A549 (cell line): Measurements from ENCODE around the gene FER1L5. TPM values are rescaled to one million over a fixed set of nuclear protein-coding genes. Genes with fewer than 3 reads are reported as not detected.

Source experiments
- ATAC-seq, 2 experiments: fragments of 200-7000 bp in 1 of 2; fragments of >200 bp in 1 of 2; cut with Nextera tagmentation in 1 of 2; cut with Tn5 transposase in 1 of 2; 3 replicates each; pipeline versions ENCODE4 v1.8.0 to v1.9.1; 2018 to 2020; ENCODE audit warnings: mild to moderate bottlenecking in 1 of 2, moderate library complexity in 1 of 2
- CTCF ChIA-PET: fragments of 300-600 bp; sonication (Branson Sonifier 250); formaldehyde crosslinking; extraction: SDS; loops from one replicate; lab custom pipeline; 2021; ENCODE audit warnings: antibody characterized with exemption, inconsistent platforms; lab: Yijun Ruan, JAX
- POLR2A ChIA-PET: fragments of 350-600 bp; formaldehyde crosslinking; extraction: SDS; loops from one replicate; lab custom pipeline; 2021; ENCODE audit warnings: antibody characterized with exemption, inconsistent platforms; lab: Yijun Ruan, JAX
- DNase-seq, 2 experiments: peaks; one replicate each; pipeline versions ENCODE4 v3.0.0 to v3.0.0-alpha.2; 2011 to 2016; ENCODE audit warnings: low read depth in 1 of 2, low spot score in 1 of 2
- FAIRE-seq: peaks from 2 replicates; lab custom pipeline; 2011; peaks lifted over from hg19 to GRCh38; lab: Jason Lieb, UNC
- H3K27ac ChIP-seq, 2 experiments: fragments of >200 bp; sonication (Bioruptor Twin); formaldehyde crosslinking; 3 replicates each; pipeline ENCODE4 v1.5.1; 2016 to 2017
- H3K4me1 ChIP-seq: fragments of >200 bp; sonication (Bioruptor Twin); formaldehyde crosslinking; 3 replicates; pipeline ENCODE4 v1.6.1; 2016
- H3K4me2 ChIP-seq: fragments of >200 bp; sonication (Bioruptor Twin); formaldehyde crosslinking; 3 replicates; pipeline ENCODE4 v1.6.1; 2016
- H3K4me3 ChIP-seq: fragments of >200 bp; sonication (Bioruptor Twin); formaldehyde crosslinking; 3 replicates; pipeline ENCODE4 v1.5.1; 2016
- H3K9me3 ChIP-seq: fragments of >200 bp; sonication (Bioruptor Twin); formaldehyde crosslinking; 3 replicates; pipeline ENCODE4 v1.6.1; 2016
- ATOH8 ChIP-seq: fragments of 250-450 bp; sonication (Bioruptor Pico); IDR thresholded peaks from 2 replicates; pipeline ENCODE4 v1.5.0; 2020; ENCODE audit warnings: low read depth, mild to moderate bottlenecking, moderate library complexity
- CBX8 ChIP-seq: fragments of 200-600 bp; sonication (generic); IDR thresholded peaks from 2 replicates; pipeline ENCODE4 v1.6.1; 2016
- EP300 ChIP-seq, 2 experiments: fragments of >200 bp; sonication (Bioruptor Twin); formaldehyde crosslinking; IDR thresholded peaks; 2 replicates in 1 of 2; 3 replicates in 1 of 2; pipeline ENCODE4 v1.6.1; 2016 to 2017
- FOXS1 ChIP-seq: fragments of 250-450 bp; sonication (Bioruptor Pico); IDR thresholded peaks from 2 replicates; pipeline ENCODE4 v1.5.0; 2020; ENCODE audit warnings: mild to moderate bottlenecking, moderate library complexity
- GATA3 ChIP-seq: IDR thresholded peaks from 2 replicates; pipeline ENCODE4 v1.6.1; 2012; ENCODE audit warnings: borderline replicate concordance
- HOXB5 ChIP-seq: fragments of 250-450 bp; sonication (Bioruptor Pico); IDR thresholded peaks from 2 replicates; pipeline ENCODE4 v1.5.0; 2020; ENCODE audit warnings: mild to moderate bottlenecking, moderate library complexity
- MAFK ChIP-seq: fragments of 450-650 bp; IDR thresholded peaks from 2 replicates; pipeline ENCODE4 v1.6.1; 2014; ENCODE audit not compliant: partially characterized antibody
- MAX ChIP-seq: IDR thresholded peaks from 2 replicates; pipeline ENCODE4 v1.6.1; 2012
- MAZ ChIP-seq: fragments of 150-350 bp; IDR thresholded peaks from 2 replicates; pipeline ENCODE4 v1.6.1; 2014; ENCODE audit warnings: antibody characterized with exemption, low read depth, low read length, borderline replicate concordance
- MYC ChIP-seq: IDR thresholded peaks from 2 replicates; pipeline ENCODE4 v1.6.1; 2012; ENCODE audit warnings: mild to moderate bottlenecking, inconsistent platforms, low read length, improper control_type of control experiment, borderline replicate concordance
- NFE2L2 ChIP-seq: fragments of 150-350 bp; conservative IDR thresholded peaks from 2 replicates; pipeline ENCODE4 v1.6.1; 2014; ENCODE audit warnings: low read length
- PBX3 ChIP-seq: IDR thresholded peaks from 2 replicates; pipeline ENCODE4 v1.6.1; 2012
- PHF8 ChIP-seq: fragments of 200-600 bp; sonication (generic); IDR thresholded peaks from 2 replicates; pipeline ENCODE4 v1.6.1; 2016; ENCODE audit warnings: low read depth, mild to moderate bottlenecking, antibody characterized with exemption, moderate library complexity, borderline replicate concordance
- POLR2A ChIP-seq: IDR thresholded peaks from 2 replicates; pipeline ENCODE4 v1.6.1; 2012; ENCODE audit warnings: mild to moderate bottlenecking, low read length
- REST ChIP-seq: fragments of 200-600 bp; sonication (generic); IDR thresholded peaks from 2 replicates; pipeline ENCODE4 v1.6.1; 2016; ENCODE audit warnings: antibody characterized with exemption, mild to moderate bottlenecking, moderate library complexity
- RFX5 ChIP-seq: fragments of 450-650 bp; IDR thresholded peaks from 2 replicates; pipeline ENCODE4 v1.7.1; 2014; ENCODE audit warnings: antibody characterized with exemption, mild to moderate bottlenecking, moderate library complexity
- TP53 ChIP-seq: fragments of 250-450 bp; sonication (Bioruptor Pico); IDR thresholded peaks from 2 replicates; pipeline ENCODE4 v1.5.0; 2021; ENCODE audit warnings: mild to moderate bottlenecking, moderate library complexity
- ZFP36 ChIP-seq: fragments of 450-650 bp; IDR thresholded peaks from 2 replicates; pipeline ENCODE4 v1.6.1; 2014; ENCODE audit warnings: borderline replicate concordance; ENCODE audit not compliant: partially characterized antibody
- ZNF302 ChIP-seq: fragments of 250-450 bp; sonication (Bioruptor Pico); IDR thresholded peaks from 2 replicates; pipeline ENCODE4 v1.9.0; 2021; ENCODE audit warnings: inconsistent platforms, mild to moderate bottlenecking, moderate library complexity
- ZSCAN20 ChIP-seq: fragments of 250-450 bp; sonication (Bioruptor Pico); IDR thresholded peaks from 2 replicates; pipeline ENCODE4 v1.8.0; 2022; ENCODE audit warnings: mild to moderate bottlenecking, moderate library complexity
- WGBS: methylation state at CpG from one replicate; pipeline ENCODE4 v1.1.6; 2017; ENCODE audit errors: missing lambda C conversion rate; 5-methylcytosine and 5-hydroxymethylcytosine counted together
- polyA plus RNA-seq, 4 experiments: library from polyadenylated mRNA; depleted of rRNA in 3 of 4; stranded (reverse); fragments of >200 nt; fragmentation: RNase III in 1 of 4; extraction: RNeasy Plus Mini Kit Qiagen cat#74134 plus additional on column Dnase treatment in 1 of 4; gene quantifications; 2 replicates in 3 of 4; 3 replicates in 1 of 4; pipeline ENCODE4 v1.2.3, GENCODE V29; 2011 to 2017
- TF ChIP-seq, protein P1 (sequence below): fragments of >200 bp; sonication (Bioruptor Twin); formaldehyde crosslinking; IDR thresholded peaks from 3 replicates; pipeline ENCODE4 v1.5.1; 2016

FER1L5 gene
- polyA plus RNA-seq, 2 of the 4 experiments (the other 2 are of a cell fraction): 0.01 TPM; not detected in 1

DNA sequence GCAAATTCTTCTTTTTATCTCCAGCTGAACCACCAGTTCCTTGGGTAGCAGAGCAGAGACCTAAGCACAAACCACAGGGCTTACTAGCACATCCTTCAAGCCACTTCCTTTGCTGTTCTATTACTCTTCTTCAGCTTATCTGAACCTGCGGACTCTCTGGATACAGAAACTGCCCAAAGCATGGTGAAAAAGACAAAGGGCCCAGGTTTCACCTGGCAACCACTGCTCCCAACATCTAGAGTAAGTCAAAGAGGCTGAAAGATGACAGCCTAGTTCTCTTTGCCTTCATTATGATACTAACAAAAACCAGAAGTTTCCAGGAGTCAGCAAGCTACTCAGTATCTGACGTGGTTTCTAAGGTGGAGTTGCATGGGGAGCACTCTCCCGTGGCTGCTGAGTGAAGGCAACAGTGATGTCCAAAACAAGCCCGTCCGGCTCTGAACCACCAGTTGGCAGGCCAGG lies 47.8 kb upstream of the FER1L5 start:
- no peak for ATAC-seq
- no peak for TF ChIP-seq POLR2A
- no peak for TF ChIP-seq PHF8
- TF ChIP-seq REST: no peak
- TF ChIP-seq, all 56 proteins: peak for 0
- Histone ChIP-seq H3K4me1 (no peaks in the 10 kb centered on the region), H3K9me3 (no peaks in the 10 kb centered on the region), H3K27ac (no peak overlapping the region), H3K4me2 (no peak overlapping the region), H3K4me3 (no peak overlapping the region)
- 89% methylated on average over 4 of the region's 5 CpGs for WGBS
- DNase-seq (no peak), FAIRE-seq (no peak)
- ChIA-PET POLR2A (no interaction called here), CTCF (interaction anchor here (0.7 to 3.8 kb wide), 9 partner anchors 9 to 167 kb away, joined by 3 to 14 read pairs (median 3); no protein-coding TSS in a partner anchor)

- FAIRE-seq: no peak
- CTCF ChIA-PET: interaction anchor here (1.8 kb wide), 1 partner anchor 48 kb away, joined by 3 read pairs; no protein-coding TSS in a partner anchor
Observed at GRCh38 chr2:96596596-96596995, 46.0 kb upstream of the FER1L5 start.

GRCh38 chr2:96599941-96600340 lies 42.6 kb upstream of the FER1L5 start:
- Histone ChIP-seq H3K4me2 (no peak overlapping the region), H3K4me3 (no peak overlapping the region), H3K9me3 (no peaks in the 10 kb centered on the region), H3K27ac (no peak overlapping the region), H3K4me1 (peaks cover 10% of the 10 kb centered on the region; the same call in 2 of the 3 replicates)
- ATAC-seq (no peak), DNase-seq (no peak), FAIRE-seq (no peak)
- ChIA-PET CTCF (interaction anchor here (0.7 to 2.7 kb wide), 5 partner anchors 8 to 217 kb away, joined by 3 to 10 read pairs (median 4); partner anchors contain the start of gene CNNM3), POLR2A (no interaction called here)
- no peak for TF ChIP-seq EP300 (IDR thresholded peaks at IDR 0.05)
- TF ChIP-seq ZNF302 (CRISPR knock-in tag): no peak
- TF ChIP-seq RFX5: no peak
- TF ChIP-seq HOXB5: no peak
- TF ChIP-seq MAX: no peak
- TF ChIP-seq ZSCAN20: no peak
- no peak for TF ChIP-seq MAFK
- TF ChIP-seq CBX8: no peak
- WGBS: 94% methylated on average over 2 of the region's 2 CpGs

More at GRCh38 chr2:96596596-96596995, 46.0 kb upstream of the FER1L5 start:
- no peak for TF ChIP-seq GATA3
- TF ChIP-seq, all 56 proteins: peak for 0
- no peak overlapping the region for H3K4me3 ChIP-seq
- H3K9me3 ChIP-seq: no peaks in the 10 kb centered on the region
- DNase-seq (no peak), ATAC-seq (no peak)
- H3K4me1 ChIP-seq: peaks cover 2% of the 10 kb centered on the region; the same call in 2 of the 3 replicates
- H3K4me2 ChIP-seq: no peak overlapping the region
- H3K27ac ChIP-seq: no peak overlapping the region
- POLR2A ChIA-PET: no interaction called here

GRCh38 chr2:96601382-96602292 lies 40.9 kb upstream of the FER1L5 start:
- ChIA-PET CTCF (interaction anchor here (0.8 to 2.7 kb wide), 6 partner anchors 19 to 350 kb away, joined by 3 to 10 read pairs (median 3); partner anchors contain the start of gene CNNM3), POLR2A (no interaction called here)
- no peak for FAIRE-seq
- H3K4me3 ChIP-seq: no peak overlapping the region
- WGBS: 92% methylated on average over 7 of the region's 8 CpGs
- ATAC-seq: no peak; a peak in 2 of 6 replicates
- no peak overlapping the region for H3K27ac ChIP-seq
- no peaks in the 10 kb centered on the region for H3K9me3 ChIP-seq
- peaks cover 10% of the 10 kb centered on the region; the same call in 2 of the 3 replicates for H3K4me1 ChIP-seq
- H3K4me2 ChIP-seq: no peak overlapping the region
- no peak for DNase-seq
- TF ChIP-seq NFE2L2 (no peak), MAZ (no peak), ATOH8 (CRISPR knock-in tag) (no peak), ZFP36 (no peak), PBX3 (no peak), MYC (no peak), CBX8 (no peak), TP53 (CRISPR knock-in tag) (no peak), FOXS1 (CRISPR knock-in tag) (no peak), ZNF302 (CRISPR knock-in tag) (no peak)
- TF ChIP-seq, protein P1, sequence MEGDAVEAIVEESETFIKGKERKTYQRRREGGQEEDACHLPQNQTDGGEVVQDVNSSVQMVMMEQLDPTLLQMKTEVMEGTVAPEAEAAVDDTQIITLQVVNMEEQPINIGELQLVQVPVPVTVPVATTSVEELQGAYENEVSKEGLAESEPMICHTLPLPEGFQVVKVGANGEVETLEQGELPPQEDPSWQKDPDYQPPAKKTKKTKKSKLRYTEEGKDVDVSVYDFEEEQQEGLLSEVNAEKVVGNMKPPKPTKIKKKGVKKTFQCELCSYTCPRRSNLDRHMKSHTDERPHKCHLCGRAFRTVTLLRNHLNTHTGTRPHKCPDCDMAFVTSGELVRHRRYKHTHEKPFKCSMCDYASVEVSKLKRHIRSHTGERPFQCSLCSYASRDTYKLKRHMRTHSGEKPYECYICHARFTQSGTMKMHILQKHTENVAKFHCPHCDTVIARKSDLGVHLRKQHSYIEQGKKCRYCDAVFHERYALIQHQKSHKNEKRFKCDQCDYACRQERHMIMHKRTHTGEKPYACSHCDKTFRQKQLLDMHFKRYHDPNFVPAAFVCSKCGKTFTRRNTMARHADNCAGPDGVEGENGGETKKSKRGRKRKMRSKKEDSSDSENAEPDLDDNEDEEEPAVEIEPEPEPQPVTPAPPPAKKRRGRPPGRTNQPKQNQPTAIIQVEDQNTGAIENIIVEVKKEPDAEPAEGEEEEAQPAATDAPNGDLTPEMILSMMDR: no peak
